ENCODE measurements around the gene STS. TPM values are rescaled to one million over a fixed set of nuclear protein-coding genes. Genes with fewer than 3 reads are reported as not detected.

Gene STS
- total RNA-seq, 1 experiment from 2014 or later: 70.0 TPM

GRCh38 chrX:7159149-7159861 is 11.8 kb downstream of the STS start:
- TF ChIP-seq CTCF (IDR thresholded peaks at IDR 0.05; ENCODE audit: insufficient read depth in 1 of 2, low read depth in 1 of 2, low read length in 1 of 2, severe bottlenecking in 1 of 2, unreplicated experiment in 1 of 2): no peak
- CTCF ChIA-PET: no interaction called here
- no peaks in the 10 kb centered on the region for H3K27me3 Mint-ChIP-seq (ENCODE audit: insufficient read depth, unreplicated experiment)
- H3K36me3 Mint-ChIP-seq (ENCODE audit: insufficient read depth, unreplicated experiment): no peaks in the 10 kb centered on the region
- peaks cover 6% of the 10 kb centered on the region for H3K4me1 Mint-ChIP-seq (ENCODE audit: low read depth, unreplicated experiment)
- DNase-seq: no peak
- Histone ChIP-seq H3K36me3 (ENCODE audit: control insufficient read depth, insufficient read depth, low read length) (no peaks in the 10 kb centered on the region), H3K4me1 (no peaks in the 10 kb centered on the region), H3K4me3 (ENCODE audit: low read depth, low read length) (no peak overlapping the region), H3K27me3 (replicated peaks; ENCODE audit: control insufficient read depth, insufficient read depth, low read length) (no peaks in the 10 kb centered on the region), H3K9me3 (no peaks in the 10 kb centered on the region)
- POLR2A ChIA-PET: no interaction called here
- H3K27ac Mint-ChIP-seq (ENCODE audit: unreplicated experiment): no peak overlapping the region
- H3K4me3 Mint-ChIP-seq (ENCODE audit: unreplicated experiment): no peak overlapping the region
- no TSS peak for BruUV-seq (replicated peaks)
- intact Hi-C loops (cut with micrococcal nuclease; ENCODE audit: unreplicated experiment): no loop called here
- no peaks in the 10 kb centered on the region for H3K9me3 Mint-ChIP-seq (ENCODE audit: unreplicated experiment)

GRCh38 chrX:7163146-7163677 is 15.7 kb downstream of the STS start:
- Histone ChIP-seq H3K9me3 (no peaks in the 10 kb centered on the region), H3K4me1 (no peaks in the 10 kb centered on the region), H3K4me3 (ENCODE audit: low read depth, low read length) (no peak overlapping the region), H3K27me3 (replicated peaks; ENCODE audit: control insufficient read depth, insufficient read depth, low read length) (no peaks in the 10 kb centered on the region), H3K36me3 (ENCODE audit: control insufficient read depth, insufficient read depth, low read length) (no peaks in the 10 kb centered on the region)
- intact Hi-C loops (cut with micrococcal nuclease; ENCODE audit: unreplicated experiment): no loop called here
- Mint-ChIP-seq H3K4me1 (ENCODE audit: low read depth, unreplicated experiment) (peaks cover 6% of the 10 kb centered on the region), H3K27ac (ENCODE audit: unreplicated experiment) (no peak overlapping the region), H3K27me3 (ENCODE audit: insufficient read depth, unreplicated experiment) (no peaks in the 10 kb centered on the region), H3K36me3 (ENCODE audit: insufficient read depth, unreplicated experiment) (no peaks in the 10 kb centered on the region), H3K9me3 (ENCODE audit: unreplicated experiment) (no peaks in the 10 kb centered on the region), H3K4me3 (ENCODE audit: unreplicated experiment) (no peak overlapping the region)
- no peak for DNase-seq
- POLR2A ChIA-PET: no interaction called here
- CTCF ChIA-PET: no interaction called here
- BruUV-seq (replicated peaks): no TSS peak
- no peak for TF ChIP-seq CTCF (IDR thresholded peaks at IDR 0.05; ENCODE audit: insufficient read depth in 1 of 2, low read depth in 1 of 2, low read length in 1 of 2, severe bottlenecking in 1 of 2, unreplicated experiment in 1 of 2)

GRCh38 chrX:7164174-7164573 is 16.7 kb downstream of the STS start:
- ChIA-PET POLR2A (interaction anchor here (0.7 kb wide), 1 partner anchor 16 kb away, joined by 3 read pairs; no protein-coding TSS in a partner anchor), CTCF (no interaction called here)
- H3K36me3 ChIP-seq (ENCODE audit: control insufficient read depth, insufficient read depth, low read length): no peaks in the 10 kb centered on the region
- TF ChIP-seq CTCF (IDR thresholded peaks at IDR 0.05; ENCODE audit: insufficient read depth in 1 of 2, low read depth in 1 of 2, low read length in 1 of 2, severe bottlenecking in 1 of 2, unreplicated experiment in 1 of 2): no peak
- no peaks in the 10 kb centered on the region for H3K4me1 ChIP-seq
- no peak for DNase-seq
- H3K27me3 ChIP-seq (replicated peaks; ENCODE audit: control insufficient read depth, insufficient read depth, low read length): no peaks in the 10 kb centered on the region
- H3K9me3 ChIP-seq: no peaks in the 10 kb centered on the region
- peaks cover 5% of the 10 kb centered on the region for H3K4me1 Mint-ChIP-seq (ENCODE audit: low read depth, unreplicated experiment)
- no peaks in the 10 kb centered on the region for H3K36me3 Mint-ChIP-seq (ENCODE audit: insufficient read depth, unreplicated experiment)
- H3K27ac Mint-ChIP-seq (ENCODE audit: unreplicated experiment): no peak overlapping the region
- H3K4me3 Mint-ChIP-seq (ENCODE audit: unreplicated experiment): no peak overlapping the region
- H3K9me3 Mint-ChIP-seq (ENCODE audit: unreplicated experiment): no peaks in the 10 kb centered on the region
- H3K27me3 Mint-ChIP-seq (ENCODE audit: insufficient read depth, unreplicated experiment): no peaks in the 10 kb centered on the region
- no TSS peak for BruUV-seq (replicated peaks)
- no peak overlapping the region for H3K4me3 ChIP-seq (ENCODE audit: low read depth, low read length)
- intact Hi-C loops (cut with micrococcal nuclease; ENCODE audit: unreplicated experiment): no loop called here
